Brain microvascular endothelial cell (primary cell): ENCODE data around the gene PAFAH1B2.
"Not testable (repeated sequence)": the region's sequence is repeated elsewhere in the genome, so short reads cannot be mapped to it uniquely, and the experiment has no call there.

ENCODE experiments used
- DNase-seq: peaks from one replicate; pipeline ENCODE4 v3.0.0-alpha.2; 2020
- H3K27ac ChIP-seq: fragments of 250-450 bp; sonication (Bioruptor Pico); 2 replicates; pipeline ENCODE4 v1.5.1; 2020; ENCODE audit warnings: mild to moderate bottlenecking, moderate library complexity
- H3K27me3 ChIP-seq: fragments of 250-450 bp; sonication (Bioruptor Pico); replicated peaks from 2 replicates; pipeline ENCODE4 v1.5.1; 2020; ENCODE audit warnings: mild to moderate bottlenecking
- H3K36me3 ChIP-seq: fragments of 250-450 bp; sonication (Bioruptor Pico); replicated peaks from 2 replicates; pipeline ENCODE4 v1.5.1; 2020; ENCODE audit warnings: mild to moderate bottlenecking
- H3K4me3 ChIP-seq: 2 replicates; pipeline ENCODE4 v1.5.1; 2011; ENCODE audit warnings: low read depth, mild to moderate bottlenecking, control low read depth, low read length, moderate library complexity
- CTCF ChIP-seq: IDR thresholded peaks from 2 replicates; pipeline ENCODE4 v1.5.1; 2011; ENCODE audit warnings: low read depth, mild to moderate bottlenecking, moderate library complexity, low read length, control low read depth, inconsistent platforms; ENCODE audit errors: missing control alignments
- in situ Hi-C: cut with HindIII; loops from 2 replicates; pipeline ENCODE4 v1.10.0; 2017; ENCODE audit warnings: low sequenced_read_pairs, low pct_ligation_motif_present

Gene PAFAH1B2

GRCh38 chr11:117127171-117127901 lies 16.8 kb upstream of the PAFAH1B2 start:
- TF ChIP-seq CTCF, result no peak
- H3K36me3 ChIP-seq, result no peaks in the 10 kb centered on the region

GRCh38 chr11:117128289-117128688 lies 15.8 kb upstream of the PAFAH1B2 start:
- no peak overlapping the region for H3K27ac ChIP-seq

More at GRCh38 chr11:117127171-117127901, 16.8 kb upstream of the PAFAH1B2 start:
- in situ Hi-C loops, result no loop called here
- Histone ChIP-seq H3K4me3 (no peak overlapping the region), H3K27ac (no peak overlapping the region), H3K27me3 (no peaks in the 10 kb centered on the region)
- DNase-seq, result no peak

GRCh38 chr11:117130396-117130795 lies 13.7 kb upstream of the PAFAH1B2 start:
- DNase-seq, H3K4me3 ChIP-seq, H3K27me3 ChIP-seq, H3K27ac ChIP-seq, H3K36me3 ChIP-seq, in situ Hi-C loops: not testable (repeated sequence)

More at GRCh38 chr11:117128289-117128688, 15.8 kb upstream of the PAFAH1B2 start:
- TF ChIP-seq CTCF, result no peak
- Histone ChIP-seq H3K4me3 (no peak overlapping the region), H3K27me3 (no peaks in the 10 kb centered on the region), H3K36me3 (no peaks in the 10 kb centered on the region)
- in situ Hi-C loops, result no loop called here
- no peak for DNase-seq

GRCh38 chr11:117130879-117131278 lies 13.2 kb upstream of the PAFAH1B2 start:
- Histone ChIP-seq H3K36me3 (no peaks in the 10 kb centered on the region), H3K27ac (no peak overlapping the region), H3K27me3 (no peaks in the 10 kb centered on the region), H3K4me3 (no peak overlapping the region)
- DNase-seq, result no peak
- no peak for TF ChIP-seq CTCF
- in situ Hi-C loops, result no loop called here

GRCh38 chr11:117134431-117134830 lies 9.7 kb upstream of the PAFAH1B2 start:
- H3K27me3 ChIP-seq, result no peaks in the 10 kb centered on the region
- DNase-seq, result no peak
- TF ChIP-seq CTCF, result no peak
- no peaks in the 10 kb centered on the region for H3K36me3 ChIP-seq
- H3K4me3 ChIP-seq, result no peak overlapping the region
- in situ Hi-C loops, result no loop called here
- H3K27ac ChIP-seq, result no peak overlapping the region

- in situ Hi-C loops, H3K27ac ChIP-seq, H3K4me3 ChIP-seq: not testable (repeated sequence)
Observed at GRCh38 chr11:117134979-117135378, 9.1 kb upstream of the PAFAH1B2 start.

GRCh38 chr11:117137223-117138086 lies 6.6 kb upstream of the PAFAH1B2 start:
- DNase-seq, H3K36me3 ChIP-seq, H3K4me3 ChIP-seq, in situ Hi-C loops, H3K27ac ChIP-seq, H3K27me3 ChIP-seq: not testable (repeated sequence)

More at GRCh38 chr11:117134979-117135378, 9.1 kb upstream of the PAFAH1B2 start:
- H3K36me3 ChIP-seq, DNase-seq, H3K27me3 ChIP-seq: not testable (repeated sequence)
